Mesenchymal stem cell (in vitro differentiated cells and primary cell): Measurements from ENCODE around the gene CLHC1.

Source experiments
- DNase-seq: peaks from one replicate; pipeline ENCODE4 v3.0.0-alpha.2; 2013
- H2AFZ ChIP-seq: one replicate; pipeline ENCODE4 v1.6.1; 2013; ENCODE audit warnings: low read depth, mild to moderate bottlenecking, control low read depth, inconsistent platforms, low read length, moderate library complexity
- H2AK5ac ChIP-seq: 2 replicates; pipeline ENCODE4 v1.6.1; 2013; ENCODE audit warnings: low read length, moderate library complexity, mild to moderate bottlenecking, inconsistent platforms; ENCODE audit not compliant: severe bottlenecking
- H2BK120ac ChIP-seq: one replicate; pipeline ENCODE4 v1.6.1; 2013; ENCODE audit warnings: low read depth, mild to moderate bottlenecking, inconsistent platforms, low read length, moderate library complexity
- H2BK12ac ChIP-seq, 2 experiments: one replicate each; pipeline ENCODE4 v1.6.1; 2013; ENCODE audit warnings: inconsistent platforms in 2 of 2, low read length in 2 of 2, mild to moderate bottlenecking in 2 of 2, moderate library complexity in 2 of 2, control low read depth in 1 of 2
- H2BK15ac ChIP-seq: one replicate; pipeline ENCODE4 v1.6.1; 2013; ENCODE audit warnings: mild to moderate bottlenecking, low read depth, inconsistent platforms; ENCODE audit not compliant: poor library complexity, severe bottlenecking
- H2BK5ac ChIP-seq: 2 replicates; pipeline ENCODE4 v1.6.1; 2013; ENCODE audit warnings: low read depth, mild to moderate bottlenecking, low read length, control low read depth, inconsistent platforms; ENCODE audit not compliant: poor library complexity, severe bottlenecking
- H3K14ac ChIP-seq, 2 experiments: one replicate each; pipeline ENCODE4 v1.6.1; 2013; ENCODE audit warnings: inconsistent platforms in 2 of 2, low read length in 2 of 2, control low read depth in 1 of 2, mild to moderate bottlenecking in 1 of 2, moderate library complexity in 1 of 2
- H3K18ac ChIP-seq, 2 experiments: one replicate each; pipeline ENCODE4 v1.6.1; 2013; ENCODE audit warnings: inconsistent platforms in 2 of 2, low read length in 2 of 2, control low read depth in 1 of 2, low read depth in 1 of 2, mild to moderate bottlenecking in 1 of 2
- H3K23ac ChIP-seq, 2 experiments: one replicate each; pipeline ENCODE4 v1.6.1; 2013; ENCODE audit warnings: inconsistent platforms in 2 of 2, low read length in 2 of 2, mild to moderate bottlenecking in 2 of 2, moderate library complexity in 2 of 2, control low read depth in 1 of 2
- H3K27ac ChIP-seq: 2 replicates; pipeline ENCODE4 v1.5.1; 2013; ENCODE audit warnings: mild to moderate bottlenecking, moderate library complexity, low read length, control low read depth, inconsistent platforms; ENCODE audit not compliant: poor library complexity, severe bottlenecking
- H3K27me3 ChIP-seq, 2 experiments: 2 replicates each; pipeline versions ENCODE4 v1.6.1 to v1.7.0; 2013; ENCODE audit warnings: low read length in 2 of 2, mild to moderate bottlenecking in 2 of 2, moderate library complexity in 2 of 2, control low read depth in 1 of 2, inconsistent platforms in 1 of 2; ENCODE audit not compliant: control insufficient read depth in 1 of 2, insufficient read depth in 1 of 2
- H3K36me3 ChIP-seq, 2 experiments: 2 replicates each; pipeline versions ENCODE4 v1.6.1 to v1.7.0; 2013; ENCODE audit warnings: low read length in 2 of 2, control low read depth in 1 of 2, inconsistent platforms in 1 of 2, low read depth in 1 of 2, mild to moderate bottlenecking in 1 of 2; ENCODE audit not compliant: insufficient read depth in 2 of 2, control insufficient read depth in 1 of 2
- H3K4ac ChIP-seq, 2 experiments: one replicate each; pipeline ENCODE4 v1.6.1; 2013; ENCODE audit warnings: inconsistent platforms in 2 of 2, low read length in 2 of 2, mild to moderate bottlenecking in 2 of 2, moderate library complexity in 2 of 2, control low read depth in 1 of 2, low read depth in 1 of 2
- H3K4me1 ChIP-seq: 2 replicates; pipeline ENCODE4 v1.6.1; 2013; ENCODE audit warnings: low read depth, low read length, control low read depth; ENCODE audit not compliant: control insufficient read depth, insufficient read depth
- H3K4me2 ChIP-seq: 2 replicates; pipeline ENCODE4 v1.6.1; 2013; ENCODE audit warnings: low read length, mild to moderate bottlenecking, inconsistent platforms; ENCODE audit not compliant: poor library complexity, severe bottlenecking
- H3K4me3 ChIP-seq, 2 experiments: 2 replicates each; pipeline versions ENCODE4 v1.5.1 to v1.7.0; 2013; ENCODE audit warnings: low read length in 2 of 2, mild to moderate bottlenecking in 2 of 2, control low read depth in 1 of 2, low read depth in 1 of 2; ENCODE audit not compliant: insufficient read depth in 1 of 2
- H3K79me1 ChIP-seq: replicated peaks from 2 replicates; pipeline ENCODE4 v1.6.1; 2013; ENCODE audit warnings: mild to moderate bottlenecking, control low read depth, low read length, inconsistent platforms; ENCODE audit not compliant: poor library complexity, severe bottlenecking
- H3K9ac ChIP-seq: 2 replicates; pipeline ENCODE4 v1.7.0; 2013; ENCODE audit warnings: mild to moderate bottlenecking, low read length, moderate library complexity
- H3K9me3 ChIP-seq: 2 replicates; pipeline ENCODE4 v1.7.0; 2013; ENCODE audit warnings: mild to moderate bottlenecking, low read length; ENCODE audit not compliant: control insufficient read depth
- H4K8ac ChIP-seq: one replicate; pipeline ENCODE4 v1.6.1; 2013; ENCODE audit warnings: inconsistent platforms, mild to moderate bottlenecking, low read length, moderate library complexity
- H4K91ac ChIP-seq: one replicate; pipeline ENCODE4 v1.6.1; 2013; ENCODE audit warnings: mild to moderate bottlenecking, low read length, inconsistent platforms
- WGBS: methylation state at CpG from one replicate; pipeline ENCODE4 v1.1.7; 2013; ENCODE audit warnings: mixed read lengths; 5-methylcytosine and 5-hydroxymethylcytosine counted together

Gene CLHC1

DNA sequence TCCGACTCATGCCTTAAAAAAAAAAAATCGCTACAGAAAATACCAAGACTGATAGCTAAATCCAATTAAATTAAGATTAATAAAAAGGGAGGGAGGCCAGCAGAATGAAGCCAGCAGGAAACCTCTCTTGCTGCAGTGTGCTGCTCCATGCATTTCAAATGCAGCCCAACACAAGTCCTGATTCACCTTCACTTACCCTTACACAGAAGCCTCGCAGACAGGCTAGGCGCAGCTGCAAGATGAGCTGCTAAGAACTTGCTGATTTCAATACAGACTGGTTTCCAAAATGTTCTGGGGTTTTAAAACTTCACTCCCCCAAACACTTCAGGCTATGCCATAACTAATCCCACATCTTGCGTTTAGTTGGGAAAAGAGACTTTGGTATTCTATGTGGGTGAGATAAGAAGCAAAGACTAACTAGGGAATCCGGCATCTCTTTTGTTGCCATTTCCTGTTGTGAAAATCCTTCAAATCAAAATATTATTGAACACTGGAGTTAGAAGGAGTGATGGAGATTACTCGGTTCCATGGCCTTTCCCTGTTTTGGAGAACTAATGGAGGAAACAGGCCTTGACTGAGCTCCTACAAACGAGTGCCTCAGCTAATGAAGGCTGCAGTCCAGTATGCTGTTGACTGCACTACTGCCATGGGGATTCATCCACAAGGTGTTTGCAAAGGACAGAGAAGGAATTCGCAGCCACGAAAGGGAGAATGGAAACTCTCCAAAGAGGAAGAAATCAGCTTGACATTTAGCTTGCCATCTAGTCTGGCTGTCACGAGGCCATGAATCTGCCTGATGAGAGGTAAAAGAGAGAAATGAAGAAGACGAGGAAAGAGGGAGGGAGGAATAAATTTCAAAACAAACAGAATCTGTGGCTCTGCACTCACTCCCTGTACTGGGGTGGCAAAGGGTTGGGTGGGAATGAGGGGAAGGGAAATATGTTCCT, 67.3 kb downstream of the CLHC1 start:
- Histone ChIP-seq H3K4me3 (no peak overlapping the region), H2BK120ac (no peak overlapping the region), H2BK15ac (peak overlapping the region; percentile 2), H4K91ac (peak overlapping the region; percentile 30), H3K4me1 (peaks cover 18% of the 10 kb centered on the region), H3K4me2 (no peak overlapping the region), H2BK5ac (no peak overlapping the region), H4K8ac (no peak overlapping the region), H3K27ac (no peak overlapping the region), H3K36me3 (no peaks in the 10 kb centered on the region), H3K14ac (peak overlapping the region in 1 of 2 experiments; percentile 68), H2AK5ac (peak overlapping the region; percentile 9), H3K9ac (no peak overlapping the region), H3K4ac (no peak overlapping the region), H2AFZ (no peak overlapping the region), H2BK12ac (no peak overlapping the region), H3K9me3 (no peaks in the 10 kb centered on the region), H3K79me1 (peaks cover 19% of the 10 kb centered on the region), H3K18ac (peak overlapping the region in 1 of 2 experiments; percentile 64), H3K23ac (peak overlapping the region in 1 of 2 experiments; percentile 78), H3K27me3 (no peaks in the 10 kb centered on the region)
- DNase-seq: no peak
- 93% methylated on average over 8 of the region's 12 CpGs for WGBS

- DNase-seq: no peak
- H3K14ac ChIP-seq: no peak overlapping the region
- H2BK5ac ChIP-seq: no peak overlapping the region
- no peaks in the 10 kb centered on the region for H3K36me3 ChIP-seq
- no peak overlapping the region for H3K4me2 ChIP-seq
- H3K9me3 ChIP-seq: no peaks in the 10 kb centered on the region
- peak overlapping the region; percentile 74 for H3K9ac ChIP-seq
- no peak overlapping the region for H4K8ac ChIP-seq
- H2BK120ac ChIP-seq: no peak overlapping the region
- H2BK12ac ChIP-seq: no peak overlapping the region
- no peaks in the 10 kb centered on the region for H3K27me3 ChIP-seq
- H3K18ac ChIP-seq: peak overlapping the region in 1 of 2 experiments; percentile 41
- H3K27ac ChIP-seq: peak overlapping the region; percentile 69
- H3K4ac ChIP-seq: no peak overlapping the region
- peak overlapping the region; percentile 7 for H4K91ac ChIP-seq
- peaks cover 21% of the 10 kb centered on the region for H3K4me1 ChIP-seq
- peaks cover 21% of the 10 kb centered on the region for H3K79me1 ChIP-seq
- no peak overlapping the region for H3K4me3 ChIP-seq
- H2AFZ ChIP-seq: no peak overlapping the region
- no peak overlapping the region for H3K23ac ChIP-seq
- H2AK5ac ChIP-seq: peak overlapping the region; percentile 47
- WGBS: 86% methylated on average over 7 of the region's 7 CpGs
- H2BK15ac ChIP-seq: no peak overlapping the region
Observed at GRCh38 chr2:55163941-55164390, 68.1 kb downstream of the CLHC1 start.

GRCh38 chr2:55163274-55163721, 68.8 kb downstream of the CLHC1 start:
- Histone ChIP-seq H4K91ac (no peak overlapping the region), H2AK5ac (peak overlapping the region; percentile 47), H3K23ac (no peak overlapping the region), H3K14ac (no peak overlapping the region), H3K9me3 (no peaks in the 10 kb centered on the region), H3K4me1 (peaks cover 21% of the 10 kb centered on the region), H3K9ac (peak overlapping the region; percentile 74), H2BK5ac (no peak overlapping the region), H2BK120ac (no peak overlapping the region), H3K27ac (peak overlapping the region; percentile 69), H3K4me3 (no peak overlapping the region), H3K36me3 (no peaks in the 10 kb centered on the region), H2BK15ac (no peak overlapping the region), H4K8ac (peak overlapping the region; percentile 42), H3K27me3 (no peaks in the 10 kb centered on the region), H2BK12ac (no peak overlapping the region), H2AFZ (no peak overlapping the region), H3K4me2 (no peak overlapping the region), H3K18ac (peak overlapping the region; percentile 41 to 50), H3K79me1 (peaks cover 21% of the 10 kb centered on the region), H3K4ac (peak overlapping the region in 1 of 2 experiments; percentile 7)
- 69% methylated on average over 9 of the region's 9 CpGs for WGBS
- peak; percentile 32 for DNase-seq

DNA sequence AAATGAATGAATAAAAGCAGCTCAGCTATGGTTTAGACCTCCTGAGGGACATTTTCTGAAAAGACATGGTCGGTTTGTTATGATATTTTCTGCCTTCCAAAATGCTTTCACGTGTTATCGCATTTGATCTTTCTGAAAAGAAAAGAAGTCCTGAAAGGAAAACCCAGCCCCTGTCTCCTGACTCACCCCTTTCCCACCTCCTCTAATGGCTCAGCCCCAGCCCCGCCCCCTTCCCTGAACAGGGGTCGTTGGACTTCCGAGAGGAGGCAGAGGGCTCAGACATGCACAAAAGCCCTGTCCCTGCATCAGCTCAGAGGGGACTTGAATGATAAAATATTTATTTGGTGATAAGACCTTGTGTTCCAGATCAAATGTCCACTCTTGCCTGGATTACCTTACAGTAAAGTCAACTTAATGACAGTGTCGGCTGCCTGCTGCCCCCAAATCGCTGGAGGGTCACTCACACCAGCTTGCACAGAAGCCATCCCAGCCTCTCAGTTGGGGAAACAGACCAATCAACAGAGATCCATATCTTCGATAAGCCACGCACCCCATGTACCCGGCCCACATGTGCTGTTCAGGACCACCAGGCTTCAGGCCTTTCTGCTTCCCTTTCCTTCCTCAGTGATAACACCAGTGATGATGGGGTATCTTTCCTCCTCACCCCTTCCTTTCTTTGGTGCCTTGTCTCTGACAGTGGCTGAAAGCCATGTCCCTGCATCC, 69.6 kb downstream of the CLHC1 start:
- peak overlapping the region; percentile 74 for H3K9ac ChIP-seq
- DNase-seq: no peak

More for the DNA sequence above, 69.6 kb downstream of the CLHC1 start:
- H3K4me3 ChIP-seq: no peak overlapping the region
- peak overlapping the region; percentile 69 for H3K27ac ChIP-seq
- H3K14ac ChIP-seq: no peak overlapping the region
- H2BK120ac ChIP-seq: no peak overlapping the region
- H3K36me3 ChIP-seq: no peaks in the 10 kb centered on the region
- no peak overlapping the region for H2BK15ac ChIP-seq
- peak overlapping the region; percentile 73 for H4K91ac ChIP-seq
- no peak overlapping the region for H3K4me2 ChIP-seq
- H3K9me3 ChIP-seq: no peaks in the 10 kb centered on the region
- H2AK5ac ChIP-seq: peak overlapping the region; percentile 7
- H3K79me1 ChIP-seq: peaks cover 21% of the 10 kb centered on the region
- H2AFZ ChIP-seq: no peak overlapping the region
- H3K23ac ChIP-seq: no peak overlapping the region
- H2BK12ac ChIP-seq: peak overlapping the region; percentile 1 to 29
- H3K4me1 ChIP-seq: peaks cover 21% of the 10 kb centered on the region
- H2BK5ac ChIP-seq: no peak overlapping the region
- H3K27me3 ChIP-seq: no peaks in the 10 kb centered on the region
- H4K8ac ChIP-seq: peak overlapping the region; percentile 83
- H3K4ac ChIP-seq: no peak overlapping the region
- H3K18ac ChIP-seq: peak overlapping the region in 1 of 2 experiments; percentile 64
- WGBS: 81% methylated on average over 11 of the region's 11 CpGs
